GM12891 (cell line): Measurements from ENCODE around the gene SERTAD1.

Experiments used
- DNase-seq: peaks from one replicate; pipeline ENCODE4 v3.0.0; 2011; ENCODE audit warnings: low spot score; ENCODE audit not compliant: insufficient read length
- FAIRE-seq: peaks from 2 replicates; lab custom pipeline; 2011; peaks lifted over from hg19 to GRCh38; lab: Jason Lieb, UNC
- PAX5 ChIP-seq: IDR thresholded peaks from 2 replicates; pipeline ENCODE4 v1.6.1; 2011; ENCODE audit warnings: low read length, moderate library complexity, mild to moderate bottlenecking; ENCODE audit not compliant: insufficient read depth, severe bottlenecking
- POLR2A ChIP-seq: IDR thresholded peaks from 2 replicates; pipeline ENCODE4 v1.6.1; 2011; ENCODE audit warnings: low read depth, low read length, control low read depth
- POLR2AphosphoS5 ChIP-seq: IDR thresholded peaks from 2 replicates; pipeline ENCODE4 v1.6.1; 2011; ENCODE audit warnings: low read depth, low read length, control low read depth
- POU2F2 ChIP-seq: IDR thresholded peaks from 2 replicates; pipeline ENCODE4 v1.6.1; 2011; ENCODE audit warnings: low read depth, mild to moderate bottlenecking, control low read depth, low read length, moderate library complexity
- SPI1 ChIP-seq: IDR thresholded peaks from 2 replicates; pipeline ENCODE4 v1.6.1; 2011; ENCODE audit warnings: low read depth, low read length, control low read depth
- TAF1 ChIP-seq: IDR thresholded peaks from 2 replicates; pipeline ENCODE4 v1.6.1; 2011; ENCODE audit warnings: low read depth, low read length, control low read depth

The SERTAD1 gene

GRCh38 chr19:40422748-40423566 lies 2.8 kb downstream of the SERTAD1 start:
- TF ChIP-seq TAF1 (no peak), POLR2A (no peak), PAX5 (no peak), POU2F2 (no peak), POLR2AphosphoS5 (no peak), SPI1 (no peak)
- no peak for DNase-seq
- FAIRE-seq: no peak

- TF ChIP-seq POLR2AphosphoS5 (no peak), SPI1 (no peak), POU2F2 (no peak), TAF1 (no peak), POLR2A (no peak), PAX5 (no peak)
- no peak for DNase-seq
- FAIRE-seq: no peak
These were observed 3.6 kb downstream of the SERTAD1 start for GRCh38 chr19:40421993-40422747.

DNA sequence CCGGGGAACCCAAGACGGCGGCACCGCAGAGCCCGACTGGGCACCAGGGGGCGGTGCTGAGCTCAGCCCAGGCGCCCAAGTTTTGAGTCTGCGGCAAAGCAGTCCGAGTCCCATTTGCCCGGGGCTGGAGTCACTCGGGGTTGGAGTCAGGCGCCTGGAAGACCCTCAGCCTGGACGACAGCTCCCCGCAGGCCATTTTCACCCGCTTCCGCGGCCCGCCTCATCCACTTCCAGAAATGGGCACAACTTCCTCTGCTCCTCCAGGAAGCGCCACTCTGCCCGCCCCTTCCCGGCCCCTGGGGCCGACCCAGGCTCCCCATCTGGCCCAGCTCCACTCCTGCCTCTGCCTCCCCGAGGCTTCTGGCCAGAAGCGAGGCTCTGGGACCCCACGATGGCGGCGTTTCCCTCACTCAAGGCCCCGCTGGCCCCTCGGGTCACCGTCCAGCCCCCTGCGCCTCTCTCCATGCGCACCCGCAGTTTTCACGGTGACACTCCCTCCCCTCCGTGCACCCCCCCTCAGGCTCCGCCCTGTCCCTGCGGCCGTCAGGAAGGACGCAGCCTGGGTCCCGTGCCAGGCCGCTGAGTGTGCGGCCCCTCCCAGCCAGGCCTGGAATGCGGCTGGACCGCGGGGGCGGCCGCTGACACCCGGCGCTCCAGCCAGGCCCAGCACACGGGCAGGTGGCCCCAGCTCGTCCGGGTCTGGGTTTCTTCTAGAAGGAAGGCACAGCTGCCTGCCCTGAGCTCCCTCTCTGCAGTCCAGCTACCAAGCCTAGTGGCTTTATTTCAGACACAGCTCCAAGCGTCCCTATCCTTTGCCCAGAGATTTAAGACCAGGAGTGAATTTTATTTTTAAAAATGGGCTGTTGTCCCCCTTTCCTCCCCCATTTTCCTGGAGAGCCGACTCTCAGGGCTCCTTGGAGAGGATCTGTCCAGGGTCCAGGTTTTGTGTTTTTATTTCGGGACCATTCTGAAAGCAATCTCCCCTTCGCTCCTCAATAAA lies 4.7 kb downstream of the SERTAD1 start:
- FAIRE-seq (peak; percentile 88), DNase-seq (no peak)
- TF ChIP-seq SPI1 (no peak), POU2F2 (0 out of 2 replicates have a peak, but pooled peaks have one; percentile 19), PAX5 (no peak), POLR2A (peak; percentile 78), TAF1 (0 out of 2 replicates have a peak, but pooled peaks have one; percentile 16), POLR2AphosphoS5 (peak; percentile 85; the same call in 1 of the 2 replicates)

GRCh38 chr19:40420451-40420765 lies 5.4 kb downstream of the SERTAD1 start:
- DNase-seq (no peak), FAIRE-seq (no peak)
- no peak for TF ChIP-seq TAF1
- no peak for TF ChIP-seq SPI1

DNA sequence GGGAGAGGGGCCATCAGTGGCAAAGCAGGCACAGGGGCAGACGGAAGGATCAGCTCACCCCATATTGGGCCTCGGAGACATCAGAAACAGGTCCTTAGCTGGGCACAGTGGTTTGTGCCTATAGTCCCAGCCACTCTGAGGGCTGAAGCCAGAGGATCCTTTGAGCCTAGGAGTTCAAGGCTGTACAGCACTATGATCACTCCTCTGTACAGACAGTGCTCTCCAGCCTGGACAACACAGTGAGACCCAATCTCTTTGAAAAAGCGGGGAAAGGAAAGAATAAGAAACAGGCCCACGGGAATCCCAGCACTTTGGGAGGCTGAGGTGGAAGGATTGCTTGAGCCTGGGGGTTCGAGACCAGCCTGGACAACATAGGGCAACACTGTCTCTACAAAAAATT lies 6.0 kb downstream of the SERTAD1 start:
- FAIRE-seq: no peak
- no peak for TF ChIP-seq PAX5
- no peak for TF ChIP-seq POLR2A
- TF ChIP-seq POLR2AphosphoS5: no peak
- TF ChIP-seq POU2F2: no peak
- no peak for TF ChIP-seq SPI1
- TF ChIP-seq TAF1: no peak
- DNase-seq: no peak

GRCh38 chr19:40419066-40419612 lies 6.7 kb downstream of the SERTAD1 start:
- TF ChIP-seq TAF1: no peak
- no peak for TF ChIP-seq POLR2AphosphoS5
- FAIRE-seq: no peak
- DNase-seq: no peak

DNA sequence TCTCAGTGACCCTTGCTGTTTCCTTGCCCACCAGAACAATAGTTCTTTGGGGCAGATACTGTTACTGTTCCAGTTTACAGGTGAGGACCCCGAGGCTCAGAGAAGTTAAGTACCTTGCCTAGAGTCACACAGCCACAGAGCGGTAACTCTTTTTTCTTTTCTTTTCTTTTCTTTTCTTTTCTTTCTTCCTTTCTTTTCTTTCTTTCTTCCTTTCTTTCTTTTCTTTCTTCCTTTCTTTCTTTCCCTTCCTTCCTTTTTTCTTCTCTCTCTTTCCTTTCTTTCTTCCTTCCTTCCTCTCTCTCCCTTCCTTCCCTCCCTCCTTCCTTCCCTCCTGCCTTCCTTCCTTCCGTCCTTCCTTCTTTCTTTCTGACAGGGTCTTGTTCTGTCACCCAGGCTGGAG lies 7.8 kb downstream of the SERTAD1 start:
- no peak for DNase-seq
- no peak for TF ChIP-seq POLR2AphosphoS5
- TF ChIP-seq POLR2A: no peak
- TF ChIP-seq PAX5: no peak
- TF ChIP-seq SPI1: no peak
- TF ChIP-seq TAF1: no peak
- TF ChIP-seq POU2F2: no peak
- FAIRE-seq: no peak

GRCh38 chr19:40417643-40417981 lies 8.2 kb downstream of the SERTAD1 start:
- no peak for TF ChIP-seq TAF1
- TF ChIP-seq POLR2A: no peak
- no peak for TF ChIP-seq POU2F2
- TF ChIP-seq PAX5: no peak
- TF ChIP-seq SPI1: no peak
- TF ChIP-seq POLR2AphosphoS5: no peak
- no peak for FAIRE-seq
- no peak for DNase-seq

DNA sequence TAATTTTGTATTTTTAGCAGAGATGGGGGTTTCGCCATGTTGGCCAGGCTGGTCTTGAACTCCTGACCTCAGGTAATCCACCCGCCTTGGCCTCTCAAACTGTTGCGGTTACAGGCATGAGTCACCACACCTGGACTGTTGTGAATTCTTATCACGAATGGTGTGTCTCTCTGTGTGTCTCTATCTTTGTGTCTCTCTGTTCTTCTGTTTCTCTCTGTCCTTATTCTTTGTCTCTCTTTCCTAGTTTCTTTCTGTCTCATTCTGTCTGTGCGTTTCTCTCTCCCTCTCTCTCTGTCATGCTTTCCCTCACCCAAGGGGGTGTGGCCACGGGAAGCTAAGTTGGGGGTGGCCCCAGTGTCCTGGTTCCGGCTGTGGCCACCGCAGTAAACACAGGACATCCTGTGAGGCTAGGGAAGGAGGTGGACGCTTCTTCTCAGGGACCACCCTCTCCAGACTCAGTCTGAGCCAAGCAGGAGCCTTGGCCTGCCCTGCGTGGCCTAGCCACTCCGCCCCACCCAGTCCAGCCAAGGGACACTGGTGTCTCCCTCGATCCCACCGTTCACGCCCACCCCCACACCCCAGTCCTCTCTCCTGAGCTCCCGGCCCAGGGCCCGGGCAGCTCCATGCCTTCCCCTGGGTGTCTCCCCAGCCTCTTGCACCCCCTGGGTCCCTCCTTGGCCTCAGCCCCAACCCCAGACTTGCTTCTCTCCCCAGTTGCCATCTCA lies 8.7 kb downstream of the SERTAD1 start:
- TF ChIP-seq POLR2AphosphoS5: no peak
- peak; percentile 45 for TF ChIP-seq PAX5
- no peak for TF ChIP-seq TAF1
- no peak for TF ChIP-seq POLR2A
- TF ChIP-seq POU2F2: 0 out of 2 replicates have a peak, but pooled peaks have one; percentile 14
- peak; percentile 74 for FAIRE-seq
- no peak for DNase-seq
